Spleen (tissue), 7 donors: ENCODE data around the gene KLHDC7B.

Experiments used
- POLR2AphosphoS5 ChIP-seq, 3 donors: sonication (generic); formaldehyde crosslinking; IDR thresholded peaks; one replicate each; pipeline ENCODE4 v1.5.1; 2017; ENCODE audit warnings: antibody characterized with exemption in 3 of 3
- TF ChIP-seq, protein P1 (sequence below), 11 experiments: fragments of 200-600 bp in 7 of 11; fragments of 450-650 bp in 4 of 11; sonication (generic) in 4 of 11; IDR thresholded peaks in 8 of 11; conservative IDR thresholded peaks in 3 of 11; 1 replicate in 7 of 11; 2 replicates in 4 of 11; pipeline versions ENCODE4 v1.4.0 to v1.8.0; 2016 to 2021; ENCODE audit warnings: antibody characterized with exemption in 11 of 11, inconsistent platforms in 4 of 11, mild to moderate bottlenecking in 1 of 11
- donor health status: DM: no; HTN: no; CAD: no; lungs with moderate emphysema.
- donor health status: DM: no; HTN: no; CAD: no.
- donor health status: DM: no; HTN: no; CAD: no.

- TF ChIP-seq, protein P1, sequence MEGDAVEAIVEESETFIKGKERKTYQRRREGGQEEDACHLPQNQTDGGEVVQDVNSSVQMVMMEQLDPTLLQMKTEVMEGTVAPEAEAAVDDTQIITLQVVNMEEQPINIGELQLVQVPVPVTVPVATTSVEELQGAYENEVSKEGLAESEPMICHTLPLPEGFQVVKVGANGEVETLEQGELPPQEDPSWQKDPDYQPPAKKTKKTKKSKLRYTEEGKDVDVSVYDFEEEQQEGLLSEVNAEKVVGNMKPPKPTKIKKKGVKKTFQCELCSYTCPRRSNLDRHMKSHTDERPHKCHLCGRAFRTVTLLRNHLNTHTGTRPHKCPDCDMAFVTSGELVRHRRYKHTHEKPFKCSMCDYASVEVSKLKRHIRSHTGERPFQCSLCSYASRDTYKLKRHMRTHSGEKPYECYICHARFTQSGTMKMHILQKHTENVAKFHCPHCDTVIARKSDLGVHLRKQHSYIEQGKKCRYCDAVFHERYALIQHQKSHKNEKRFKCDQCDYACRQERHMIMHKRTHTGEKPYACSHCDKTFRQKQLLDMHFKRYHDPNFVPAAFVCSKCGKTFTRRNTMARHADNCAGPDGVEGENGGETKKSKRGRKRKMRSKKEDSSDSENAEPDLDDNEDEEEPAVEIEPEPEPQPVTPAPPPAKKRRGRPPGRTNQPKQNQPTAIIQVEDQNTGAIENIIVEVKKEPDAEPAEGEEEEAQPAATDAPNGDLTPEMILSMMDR (IDR thresholded peaks at IDR 0.05 in 8 of 11, conservative IDR thresholded peaks at IDR 0.05 in 3 of 11), result no peak
- TF ChIP-seq POLR2AphosphoS5 (IDR thresholded peaks at IDR 0.05), result no peak
Measured at GRCh38 chr22:50520826-50521453, 24.8 kb upstream of the KLHDC7B start.
